Vagina (tissue), 2 donors: ENCODE measurements around the gene FOXN1. TPM values are rescaled to one million over a fixed set of nuclear protein-coding genes. Genes with fewer than 3 reads are reported as not detected.
"Not testable (repeated sequence)": the region's sequence is repeated elsewhere in the genome, so short reads cannot be mapped to it uniquely, and the experiment has no call there.

ENCODE experiments used
- DNase-seq, 2 donors: peaks; one replicate each; pipeline ENCODE4 v3.0.0-alpha.2; 2017; ENCODE audit errors: extremely low spot score in 2 of 2
- H3K27ac ChIP-seq: fragments of 200-600 bp; sonication (generic); one replicate; pipeline ENCODE4 v1.5.1; 2019
- H3K27me3 ChIP-seq: fragments of 200-600 bp; sonication (generic); one replicate; pipeline ENCODE4 v1.5.1; 2019
- H3K36me3 ChIP-seq, 2 donors: fragments of 200-600 bp; sonication (generic); one replicate each; pipeline ENCODE4 v1.5.1; 2017 to 2019
- H3K4me1 ChIP-seq: fragments of 200-600 bp; sonication (generic); one replicate; pipeline ENCODE4 v1.5.1; 2019
- H3K4me3 ChIP-seq, 2 donors: fragments of 200-600 bp; sonication (generic); 1 replicate in 1 of 2; 2 replicates in 1 of 2; pipeline ENCODE4 v1.5.1; 2016 to 2019
- H3K9me3 ChIP-seq: fragments of 200-600 bp; sonication (generic); one replicate; pipeline ENCODE4 v1.5.1; 2019
- CTCF ChIP-seq, 3 experiments: fragments of 450-650 bp in 2 of 3; fragments of 200-600 bp in 1 of 3; sonication (generic) in 1 of 3; IDR thresholded peaks; one replicate each; pipeline ENCODE4 v1.5.1; 2017 to 2019; ENCODE audit warnings: antibody characterized with exemption in 3 of 3, mild to moderate bottlenecking in 2 of 3, moderate library complexity in 2 of 3
- POLR2A ChIP-seq, 2 donors: fragments of 450-650 bp; IDR thresholded peaks; one replicate each; pipeline ENCODE4 v1.6.1; 2017; ENCODE audit warnings: antibody characterized with exemption in 2 of 2, mild to moderate bottlenecking in 2 of 2, moderate library complexity in 2 of 2
- POLR2AphosphoS5 ChIP-seq, 2 donors: sonication (generic); formaldehyde crosslinking; IDR thresholded peaks; one replicate each; pipeline ENCODE4 v1.9.0; 2017; ENCODE audit warnings: antibody characterized with exemption in 2 of 2, mild to moderate bottlenecking in 2 of 2, low read depth in 1 of 2; ENCODE audit not compliant: insufficient read depth in 1 of 2
- intact Hi-C: fragments of 100-400 bp; cut with DNase I; formaldehyde crosslinking; loops from one replicate; pipeline ENCODE4 v1.15.1; 2023
- total RNA-seq: library from RNA; depleted of rRNA; stranded (reverse); fragments of >200 nt; gene quantifications from one replicate; pipeline ENCODE4 v1.2.3, GENCODE V29; 2016

Gene FOXN1
- total RNA-seq, 1 donor from 2014 or later = 3.4 TPM

GRCh38 chr17:28521311-28522085 lies 15.3 kb downstream of the FOXN1 start:
- no peaks in the 10 kb centered on the region for H3K36me3 ChIP-seq
- H3K4me1 ChIP-seq = peaks cover 20% of the 10 kb centered on the region
- no peak overlapping the region for H3K4me3 ChIP-seq
- intact Hi-C loops = no loop called here
- no peaks in the 10 kb centered on the region for H3K9me3 ChIP-seq
- no peak overlapping the region for H3K27ac ChIP-seq
- no peaks in the 10 kb centered on the region for H3K27me3 ChIP-seq
- DNase-seq = no peak
- TF ChIP-seq POLR2A (IDR thresholded peaks at IDR 0.05) (no peak), POLR2AphosphoS5 (IDR thresholded peaks at IDR 0.05; ENCODE audit: insufficient read depth in 1 of 2, low read depth in 1 of 2) (no peak), CTCF (IDR thresholded peaks at IDR 0.05) (no peak)

- H3K27ac ChIP-seq, DNase-seq, H3K36me3 ChIP-seq, intact Hi-C loops, H3K4me3 ChIP-seq, H3K9me3 ChIP-seq, H3K27me3 ChIP-seq: not testable (repeated sequence)
- peaks cover 28% of the 10 kb centered on the region for H3K4me1 ChIP-seq
These were observed 16.1 kb downstream of the FOXN1 start for GRCh38 chr17:28522281-28522680.

GRCh38 chr17:28523186-28523585 lies 17.0 kb downstream of the FOXN1 start:
- no peak overlapping the region for H3K4me3 ChIP-seq
- intact Hi-C loops = no loop called here
- no peak overlapping the region for H3K27ac ChIP-seq
- no peaks in the 10 kb centered on the region for H3K9me3 ChIP-seq
- peaks cover 34% of the 10 kb centered on the region for H3K4me1 ChIP-seq
- TF ChIP-seq POLR2A (IDR thresholded peaks at IDR 0.05) = no peak
- TF ChIP-seq CTCF (IDR thresholded peaks at IDR 0.05) = no peak
- no peak for TF ChIP-seq POLR2AphosphoS5 (IDR thresholded peaks at IDR 0.05; ENCODE audit: insufficient read depth in 1 of 2, low read depth in 1 of 2)
- H3K27me3 ChIP-seq = no peaks in the 10 kb centered on the region
- no peak for DNase-seq
- no peaks in the 10 kb centered on the region for H3K36me3 ChIP-seq

GRCh38 chr17:28523876-28524275 lies 17.7 kb downstream of the FOXN1 start:
- no peak overlapping the region for H3K27ac ChIP-seq
- H3K36me3 ChIP-seq = no peaks in the 10 kb centered on the region
- no peak for DNase-seq
- H3K4me3 ChIP-seq = no peak overlapping the region
- intact Hi-C loops = no loop called here
- TF ChIP-seq CTCF (IDR thresholded peaks at IDR 0.05) (no peak), POLR2A (IDR thresholded peaks at IDR 0.05) (no peak), POLR2AphosphoS5 (IDR thresholded peaks at IDR 0.05; ENCODE audit: insufficient read depth in 1 of 2, low read depth in 1 of 2) (no peak)
- H3K27me3 ChIP-seq = no peaks in the 10 kb centered on the region
- no peaks in the 10 kb centered on the region for H3K9me3 ChIP-seq
- H3K4me1 ChIP-seq = peaks cover 41% of the 10 kb centered on the region

- peak overlapping the region; percentile 67 for H3K27ac ChIP-seq
- H3K4me3 ChIP-seq = no peak overlapping the region
- no peak for DNase-seq
- intact Hi-C loops = no loop called here
- peaks cover 43% of the 10 kb centered on the region for H3K4me1 ChIP-seq
- H3K9me3 ChIP-seq = no peaks in the 10 kb centered on the region
- H3K27me3 ChIP-seq = no peaks in the 10 kb centered on the region
- H3K36me3 ChIP-seq = no peaks in the 10 kb centered on the region
- TF ChIP-seq POLR2A (IDR thresholded peaks at IDR 0.05) = no peak
- TF ChIP-seq POLR2AphosphoS5 (IDR thresholded peaks at IDR 0.05; ENCODE audit: insufficient read depth in 1 of 2, low read depth in 1 of 2) = peak in 1 of 2 donors; percentile 38
These were observed 18.6 kb downstream of the FOXN1 start for GRCh38 chr17:28524476-28525424.
